Measurements from ENCODE around the gene FAT1. TPM values are rescaled to one million over a fixed set of nuclear protein-coding genes. Genes with fewer than 3 reads are reported as not detected.
A peak's percentile ranks its signal among the peaks of the same experiment; 100 is the strongest.

The FAT1 gene
- total and polyA plus RNA-seq, 12 donors = 20.4 to 131 (median 75.5) TPM

- Histone ChIP-seq H3K27ac (peak overlapping the region in 1 of 10 donors; percentile 72), H3K9me3 (no peaks in the 10 kb centered on the region), H3K4me3 (no peak overlapping the region), H3K36me3 (peaks cover 0 to 36% (median 14%) of the 10 kb centered on the region in 9 donors), H3K27me3 (no peaks in the 10 kb centered on the region), H3K4me1 (peaks cover 4 to 87% (median 23%) of the 10 kb centered on the region in 9 donors)
- intact Hi-C loops (cut with DNase I) = loop anchor here in 1 of 10 donors (5.0 kb wide), 1 partner anchor 37 kb away; no protein-coding TSS in a partner anchor
- 60 to 65% methylated on average over 9 of the region's 9 CpGs for WGBS, 2 donors
- DNase-seq (no peak), ATAC-seq (no peak)
- TF ChIP-seq, protein P1, sequence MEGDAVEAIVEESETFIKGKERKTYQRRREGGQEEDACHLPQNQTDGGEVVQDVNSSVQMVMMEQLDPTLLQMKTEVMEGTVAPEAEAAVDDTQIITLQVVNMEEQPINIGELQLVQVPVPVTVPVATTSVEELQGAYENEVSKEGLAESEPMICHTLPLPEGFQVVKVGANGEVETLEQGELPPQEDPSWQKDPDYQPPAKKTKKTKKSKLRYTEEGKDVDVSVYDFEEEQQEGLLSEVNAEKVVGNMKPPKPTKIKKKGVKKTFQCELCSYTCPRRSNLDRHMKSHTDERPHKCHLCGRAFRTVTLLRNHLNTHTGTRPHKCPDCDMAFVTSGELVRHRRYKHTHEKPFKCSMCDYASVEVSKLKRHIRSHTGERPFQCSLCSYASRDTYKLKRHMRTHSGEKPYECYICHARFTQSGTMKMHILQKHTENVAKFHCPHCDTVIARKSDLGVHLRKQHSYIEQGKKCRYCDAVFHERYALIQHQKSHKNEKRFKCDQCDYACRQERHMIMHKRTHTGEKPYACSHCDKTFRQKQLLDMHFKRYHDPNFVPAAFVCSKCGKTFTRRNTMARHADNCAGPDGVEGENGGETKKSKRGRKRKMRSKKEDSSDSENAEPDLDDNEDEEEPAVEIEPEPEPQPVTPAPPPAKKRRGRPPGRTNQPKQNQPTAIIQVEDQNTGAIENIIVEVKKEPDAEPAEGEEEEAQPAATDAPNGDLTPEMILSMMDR (IDR thresholded peaks at IDR 0.05) = no peak
Measured at GRCh38 chr4:186709517-186709916, 14.1 kb downstream of the FAT1 start.

- ATAC-seq = no peak
Measured at GRCh38 chr4:186708554-186708953, 15.1 kb downstream of the FAT1 start.

DNA sequence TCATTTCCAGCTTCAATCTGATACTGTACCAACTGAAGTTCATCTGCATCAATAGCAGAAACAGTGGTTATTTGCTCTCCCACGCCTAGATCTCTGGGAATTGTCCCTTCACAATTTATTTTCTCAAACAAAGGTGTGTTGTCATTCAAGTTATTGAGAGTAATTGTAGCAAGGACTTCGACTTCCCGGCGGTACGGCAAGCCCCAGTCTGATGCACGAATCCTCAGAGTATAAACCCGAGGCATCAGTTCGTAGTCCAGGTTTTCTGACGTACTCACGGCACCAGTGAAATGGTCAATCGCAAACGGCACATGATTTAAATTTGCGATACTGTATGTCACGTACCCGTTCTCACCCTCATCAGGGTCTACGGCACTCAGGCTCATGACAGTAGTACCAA, 15.7 kb downstream of the FAT1 start:
- TF ChIP-seq, protein P1 (IDR thresholded peaks at IDR 0.05) = no peak
- Histone ChIP-seq H3K36me3 (peaks cover 0 to 36% (median 14%) of the 10 kb centered on the region in 9 donors), H3K4me3 (no peak overlapping the region), H3K27me3 (no peaks in the 10 kb centered on the region), H3K9me3 (no peaks in the 10 kb centered on the region), H3K27ac (peak overlapping the region in 3 of 10 donors; percentile 13 to 67 (median 31)), H3K4me1 (peaks cover 0 to 88% (median 28%) of the 10 kb centered on the region in 9 donors)
- 88 to 90% methylated on average over 16 of the region's 16 CpGs for WGBS, 2 donors
- DNase-seq = no peak
- intact Hi-C loops (cut with DNase I) = loop anchor here in 1 of 10 donors (5.0 kb wide), 1 partner anchor 36 kb away; no protein-coding TSS in a partner anchor
- no peak for ATAC-seq

More at GRCh38 chr4:186708554-186708953, 15.1 kb downstream of the FAT1 start:
- 50 to 74% methylated on average over 6 of the region's 6 CpGs for WGBS, 2 donors
- peaks cover 0 to 36% (median 14%) of the 10 kb centered on the region in 9 donors for H3K36me3 ChIP-seq
- H3K9me3 ChIP-seq = no peaks in the 10 kb centered on the region
- TF ChIP-seq, protein P1 (IDR thresholded peaks at IDR 0.05) = no peak
- no peak for DNase-seq
- intact Hi-C loops (cut with DNase I) = loop anchor here in 1 of 10 donors (5.0 kb wide), 1 partner anchor 36 kb away; no protein-coding TSS in a partner anchor
- no peaks in the 10 kb centered on the region for H3K27me3 ChIP-seq
- peaks cover 0 to 88% (median 23%) of the 10 kb centered on the region in 9 donors for H3K4me1 ChIP-seq
- peak overlapping the region in 2 of 10 donors; percentile 20 to 51 for H3K27ac ChIP-seq
- H3K4me3 ChIP-seq = no peak overlapping the region

DNA sequence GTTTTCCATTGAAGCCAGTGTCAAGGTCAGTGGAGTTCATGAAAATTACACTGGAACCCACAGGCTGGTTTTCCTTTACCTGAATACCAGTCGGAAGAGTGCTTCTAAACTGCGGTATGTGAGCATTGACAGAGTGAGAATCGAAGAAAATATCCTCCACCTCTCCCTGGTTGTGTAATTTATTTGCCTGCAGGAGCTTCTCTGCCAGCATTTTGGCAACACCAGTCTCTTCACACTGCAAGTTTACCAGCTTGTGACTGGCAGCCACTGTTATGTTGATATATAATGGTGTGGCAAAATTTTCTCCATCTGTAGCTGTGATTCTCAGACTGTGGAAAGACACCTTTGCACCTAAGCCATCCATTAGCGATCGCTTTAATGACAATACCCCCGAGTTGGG, 16.1 kb downstream of the FAT1 start:
- H3K36me3 ChIP-seq = peaks cover 0 to 36% (median 14%) of the 10 kb centered on the region in 9 donors
- ATAC-seq (peak in 1 of 8 donors; percentile 8), DNase-seq (no peak)
- H3K4me1 ChIP-seq = peaks cover 0 to 90% (median 32%) of the 10 kb centered on the region in 9 donors
- intact Hi-C loops (cut with DNase I) = loop anchor here in 1 of 10 donors (5.0 kb wide), 1 partner anchor 35 kb away; no protein-coding TSS in a partner anchor
- WGBS, 2 donors = 74 to 86% methylated on average over 6 of the region's 6 CpGs
- peak overlapping the region in 4 of 10 donors; percentile 13 to 67 (median 28) for H3K27ac ChIP-seq
- no peaks in the 10 kb centered on the region for H3K9me3 ChIP-seq
- H3K27me3 ChIP-seq = no peaks in the 10 kb centered on the region
- TF ChIP-seq, protein P1 (IDR thresholded peaks at IDR 0.05) = no peak
- H3K4me3 ChIP-seq = no peak overlapping the region
